PC-3 (cell line): ENCODE data around the gene AKAP6. TPM values are rescaled to one million over a fixed set of nuclear protein-coding genes. Genes with fewer than 3 reads are reported as not detected.

Experiments used
- ATAC-seq: fragments of 200-7000 bp; cut with Tn5 transposase; 2 replicates; pipeline ENCODE4 v1.9.1; 2020; ENCODE audit warnings: mild to moderate bottlenecking, moderate library complexity
- BruUV-seq: library from RNA; stranded (reverse); fragments of 400-500 nt; replicated peaks from 2 replicates; lab custom pipeline; 2021; lab: Mats Ljungman, UMichigan
- CTCF ChIA-PET: fragments of 300-600 bp; sonication (Branson Sonifier 250); formaldehyde crosslinking; loops from one replicate; lab custom pipeline; 2022; ENCODE audit warnings: antibody characterized with exemption; lab: Charles Lee
- POLR2A ChIA-PET: fragments of 300-600 bp; sonication (Branson Sonifier 250); formaldehyde crosslinking; loops from one replicate; lab custom pipeline; 2022; ENCODE audit warnings: antibody characterized with exemption; ENCODE audit not compliant: unreplicated experiment; lab: Charles Lee
- DNase-seq: peaks from one replicate; pipeline ENCODE4 v3.0.0-alpha.2; 2015
- H2AFZ ChIP-seq: fragments of 300-600 bp; sonication (generic); 2 replicates; pipeline ENCODE4 v1.6.0; 2016; ENCODE audit warnings: antibody characterized with exemption, low read length
- H3F3A ChIP-seq: fragments of 300-600 bp; sonication (generic); one replicate; pipeline ENCODE4 v1.6.0; 2017; ENCODE audit warnings: antibody characterized with exemption, low read length, control low read depth, mild to moderate bottlenecking; ENCODE audit not compliant: unreplicated experiment
- H3K27ac ChIP-seq: fragments of 300-600 bp; sonication (generic); 2 replicates; pipeline ENCODE4 v1.5.1; 2016; ENCODE audit warnings: mild to moderate bottlenecking, low read length
- H3K27me3 ChIP-seq: fragments of 300-600 bp; sonication (generic); 2 replicates; pipeline ENCODE4 v1.6.1; 2016; ENCODE audit warnings: low read length, mixed read lengths
- H3K36me3 ChIP-seq: fragments of 300-600 bp; sonication (generic); 2 replicates; pipeline ENCODE4 v1.6.1; 2016; ENCODE audit warnings: low read depth, mixed run types, low read length, mixed read lengths
- H3K4me1 ChIP-seq: fragments of 300-600 bp; sonication (generic); 2 replicates; pipeline ENCODE4 v1.5.1; 2016; ENCODE audit warnings: low read length; ENCODE audit not compliant: insufficient read depth
- H3K4me2 ChIP-seq: fragments of 300-600 bp; sonication (generic); 2 replicates; pipeline ENCODE4 v1.6.0; 2016; ENCODE audit warnings: low read length
- H3K4me3 ChIP-seq: fragments of 300-600 bp; sonication (generic); 2 replicates; pipeline ENCODE4 v1.5.1; 2016; ENCODE audit warnings: mild to moderate bottlenecking, low read length, mixed read lengths
- H3K79me2 ChIP-seq: fragments of 300-600 bp; sonication (generic); 2 replicates; pipeline ENCODE4 v1.6.1; 2017; ENCODE audit warnings: low read length, mixed read lengths
- H3K9ac ChIP-seq: fragments of 300-600 bp; sonication (generic); 2 replicates; pipeline ENCODE4 v1.6.0; 2016; ENCODE audit warnings: mild to moderate bottlenecking, low read length
- H3K9me2 ChIP-seq: fragments of 300-600 bp; sonication (generic); replicated peaks from 2 replicates; pipeline ENCODE4 v1.6.1; 2016; ENCODE audit warnings: mixed run types, low read length, mixed read lengths
- H3K9me3 ChIP-seq: fragments of 300-600 bp; sonication (generic); 2 replicates; pipeline ENCODE4 v1.6.1; 2016; ENCODE audit warnings: low read length, mixed read lengths
- H4K20me1 ChIP-seq: fragments of 300-600 bp; sonication (generic); 2 replicates; pipeline ENCODE4 v1.6.1; 2016; ENCODE audit warnings: low read length, mixed read lengths
- CTCF ChIP-seq: fragments of 300-600 bp; sonication (generic); conservative IDR thresholded peaks from 2 replicates; pipeline ENCODE4 v1.5.1; 2017; ENCODE audit warnings: antibody characterized with exemption, low read depth, mild to moderate bottlenecking, low read length
- EZH2 ChIP-seq: fragments of 300-600 bp; sonication (generic); IDR thresholded peaks from one replicate; pipeline ENCODE4 v1.6.1; 2017; ENCODE audit warnings: antibody characterized with exemption, mild to moderate bottlenecking, low read length; ENCODE audit not compliant: unreplicated experiment
- EZH2phosphoT487 ChIP-seq: fragments of 300-600 bp; sonication (generic); IDR thresholded peaks from 2 replicates; pipeline ENCODE4 v1.6.1; 2018; ENCODE audit warnings: mild to moderate bottlenecking, antibody characterized with exemption, low read length, borderline replicate concordance
- intact Hi-C: fragments of 100-400 bp; cut with micrococcal nuclease; formaldehyde crosslinking; loops from 2 replicates; pipeline ENCODE4 v1.9.0; 2023
- total RNA-seq: library from RNA; depleted of rRNA; stranded (reverse); fragments of >200 nt; gene quantifications from 2 replicates; pipeline ENCODE4 v1.2.3, GENCODE V29; 2014

The AKAP6 gene
- total RNA-seq, 1 experiment from 2014 or later = 1.5 TPM

DNA sequence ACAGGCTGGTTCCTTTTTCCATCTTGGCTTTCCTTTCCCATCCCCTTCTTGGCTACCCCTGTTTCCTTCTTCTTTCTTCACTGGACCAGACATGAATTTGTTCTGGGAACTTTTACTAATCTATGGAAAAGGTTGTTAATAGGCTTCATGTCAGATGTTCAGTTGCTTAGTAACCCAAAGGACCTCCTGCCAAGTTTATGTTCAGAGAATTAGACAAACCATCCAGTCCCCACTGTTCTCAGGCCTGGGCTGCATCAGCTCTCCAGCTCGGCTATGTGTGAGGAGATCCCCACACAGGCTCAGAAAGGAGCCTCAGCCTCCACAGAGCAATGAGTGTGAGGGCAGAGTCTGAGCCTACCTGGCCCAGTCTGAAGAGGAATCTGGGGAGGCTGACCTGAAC lies 78.0 kb downstream of the AKAP6 start:
- Histone ChIP-seq H3K27me3 (no peaks in the 10 kb centered on the region), H3K9me3 (no peaks in the 10 kb centered on the region), H3K4me2 (no peak overlapping the region), H4K20me1 (no peaks in the 10 kb centered on the region), H3K36me3 (no peaks in the 10 kb centered on the region), H3K4me1 (peaks cover 12% of the 10 kb centered on the region), H3F3A (no peaks in the 10 kb centered on the region), H3K9ac (no peak overlapping the region), H3K27ac (no peak overlapping the region), H3K9me2 (no peaks in the 10 kb centered on the region), H3K79me2 (no peaks in the 10 kb centered on the region), H3K4me3 (no peak overlapping the region), H2AFZ (no peak overlapping the region)
- no peak for ATAC-seq
- intact Hi-C loops = no loop called here
- BruUV-seq = no TSS peak
- TF ChIP-seq CTCF = no peak
- TF ChIP-seq EZH2phosphoT487 = no peak
- DNase-seq = no peak
- ChIA-PET POLR2A (no interaction called here), CTCF (no interaction called here)

DNA sequence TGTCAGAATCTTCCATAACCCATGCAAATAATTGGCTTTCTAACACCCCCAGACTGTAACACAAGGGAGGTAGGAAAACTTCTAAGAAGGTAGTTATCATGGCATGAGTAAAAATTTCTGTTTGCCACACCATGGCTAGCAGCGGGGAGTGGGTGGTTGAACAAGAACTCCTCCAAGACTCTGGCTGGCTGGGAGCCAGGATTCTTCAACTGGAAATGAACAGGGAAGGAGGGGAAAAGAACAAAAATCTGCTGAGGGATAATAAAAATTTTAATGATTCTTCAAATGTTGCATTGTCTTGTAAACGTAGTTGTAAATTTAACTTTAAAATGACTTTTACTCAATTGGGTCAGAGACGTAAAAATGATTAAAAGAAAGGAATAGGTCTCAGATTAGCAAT lies 78.9 kb downstream of the AKAP6 start:
- Histone ChIP-seq H2AFZ (no peak overlapping the region), H3K4me3 (no peak overlapping the region), H3K9me2 (no peaks in the 10 kb centered on the region), H3K9ac (no peak overlapping the region), H3K9me3 (no peaks in the 10 kb centered on the region), H3F3A (no peaks in the 10 kb centered on the region), H3K36me3 (no peaks in the 10 kb centered on the region), H3K4me2 (no peak overlapping the region), H3K79me2 (no peaks in the 10 kb centered on the region), H4K20me1 (no peaks in the 10 kb centered on the region), H3K4me1 (peaks cover 12% of the 10 kb centered on the region), H3K27ac (no peak overlapping the region), H3K27me3 (no peaks in the 10 kb centered on the region)
- no peak for ATAC-seq
- no peak for TF ChIP-seq EZH2
- no peak for TF ChIP-seq CTCF
- TF ChIP-seq EZH2phosphoT487 = no peak
- no peak for DNase-seq
- BruUV-seq = no TSS peak
- ChIA-PET POLR2A (no interaction called here), CTCF (no interaction called here)
- intact Hi-C loops = no loop called here

GRCh38 chr14:32412103-32412502 lies 83.0 kb downstream of the AKAP6 start:
- peaks cover 21% of the 10 kb centered on the region for H3K4me1 ChIP-seq
- no peak overlapping the region for H2AFZ ChIP-seq
- no peak for ATAC-seq
- H3K9me3 ChIP-seq = no peaks in the 10 kb centered on the region
- no peak overlapping the region for H3K4me2 ChIP-seq
- no peaks in the 10 kb centered on the region for H3K27me3 ChIP-seq
- H3K36me3 ChIP-seq = no peaks in the 10 kb centered on the region
- POLR2A ChIA-PET = interaction anchor here (0.7 kb wide), 1 partner anchor 955 kb away, joined by 14 read pairs; the partner anchor contains the start of gene DTD2
- H4K20me1 ChIP-seq = no peaks in the 10 kb centered on the region
- BruUV-seq = no TSS peak
- CTCF ChIA-PET = no interaction called here
- H3K9me2 ChIP-seq = no peaks in the 10 kb centered on the region
- no peak overlapping the region for H3K9ac ChIP-seq
- no peak overlapping the region for H3K4me3 ChIP-seq
- H3K79me2 ChIP-seq = no peaks in the 10 kb centered on the region
- no peak overlapping the region for H3K27ac ChIP-seq
- intact Hi-C loops = no loop called here
- H3F3A ChIP-seq = no peaks in the 10 kb centered on the region
- no peak for DNase-seq
- no peak for TF ChIP-seq CTCF
- TF ChIP-seq EZH2phosphoT487 = no peak
- TF ChIP-seq EZH2 = no peak
